ENCODE results near the gene ATXN7L3.

DNA sequence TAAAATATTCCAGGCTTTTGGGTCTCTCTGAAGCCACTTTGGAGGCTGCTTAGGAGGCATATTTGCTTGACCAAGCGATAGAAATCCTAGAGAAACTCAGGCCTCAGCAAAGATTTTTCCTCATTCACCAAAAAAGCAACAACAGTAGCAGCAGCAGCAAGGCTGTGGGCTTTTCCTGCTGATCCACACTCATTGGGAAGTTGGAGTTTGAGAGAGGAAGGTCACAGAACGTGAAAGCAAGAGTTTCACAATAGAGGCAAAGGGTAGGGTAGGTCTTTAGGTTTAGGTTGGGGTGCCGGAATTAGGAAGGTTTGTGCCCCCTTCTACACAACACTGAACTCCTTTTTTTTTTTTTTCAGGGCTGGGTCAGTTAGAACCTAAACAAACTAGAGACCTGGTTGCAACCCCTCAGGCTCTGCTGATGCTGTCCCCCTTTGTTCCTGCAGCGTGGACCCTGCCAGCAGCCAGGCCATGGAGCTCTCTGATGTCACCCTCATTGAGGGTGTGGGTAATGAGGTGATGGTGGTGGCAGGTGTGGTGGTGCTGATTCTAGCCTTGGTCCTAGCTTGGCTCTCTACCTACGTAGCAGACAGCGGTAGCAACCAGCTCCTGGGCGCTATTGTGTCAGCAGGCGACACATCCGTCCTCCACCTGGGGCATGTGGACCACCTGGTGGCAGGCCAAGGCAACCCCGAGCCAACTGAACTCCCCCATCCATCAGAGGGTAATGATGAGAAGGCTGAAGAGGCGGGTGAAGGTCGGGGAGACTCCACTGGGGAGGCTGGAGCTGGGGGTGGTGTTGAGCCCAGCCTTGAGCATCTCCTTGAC lies 10.9 kb downstream of the ATXN7L3 start:
- TF ChIP-seq, protein P1, sequence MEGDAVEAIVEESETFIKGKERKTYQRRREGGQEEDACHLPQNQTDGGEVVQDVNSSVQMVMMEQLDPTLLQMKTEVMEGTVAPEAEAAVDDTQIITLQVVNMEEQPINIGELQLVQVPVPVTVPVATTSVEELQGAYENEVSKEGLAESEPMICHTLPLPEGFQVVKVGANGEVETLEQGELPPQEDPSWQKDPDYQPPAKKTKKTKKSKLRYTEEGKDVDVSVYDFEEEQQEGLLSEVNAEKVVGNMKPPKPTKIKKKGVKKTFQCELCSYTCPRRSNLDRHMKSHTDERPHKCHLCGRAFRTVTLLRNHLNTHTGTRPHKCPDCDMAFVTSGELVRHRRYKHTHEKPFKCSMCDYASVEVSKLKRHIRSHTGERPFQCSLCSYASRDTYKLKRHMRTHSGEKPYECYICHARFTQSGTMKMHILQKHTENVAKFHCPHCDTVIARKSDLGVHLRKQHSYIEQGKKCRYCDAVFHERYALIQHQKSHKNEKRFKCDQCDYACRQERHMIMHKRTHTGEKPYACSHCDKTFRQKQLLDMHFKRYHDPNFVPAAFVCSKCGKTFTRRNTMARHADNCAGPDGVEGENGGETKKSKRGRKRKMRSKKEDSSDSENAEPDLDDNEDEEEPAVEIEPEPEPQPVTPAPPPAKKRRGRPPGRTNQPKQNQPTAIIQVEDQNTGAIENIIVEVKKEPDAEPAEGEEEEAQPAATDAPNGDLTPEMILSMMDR (IDR thresholded peaks at IDR 0.05), result no peak
- no peak for TF ChIP-seq POLR2A (IDR thresholded peaks at IDR 0.05)

Measured in right lobe of liver (tissue), 4 donors.